AG09309 (cell line): ENCODE results near the gene LMF1.

ENCODE experiments used
- DNase-seq: peaks from one replicate; pipeline ENCODE4 v3.0.0-alpha.2; 2010; ENCODE audit warnings: low read depth
- H3K4me3 ChIP-seq: 2 replicates; pipeline ENCODE4 v1.5.1; 2011; ENCODE audit warnings: mild to moderate bottlenecking, low read depth, low read length, moderate library complexity; ENCODE audit not compliant: control insufficient read depth
- TF ChIP-seq, protein P1 (sequence below): IDR thresholded peaks from 2 replicates; pipeline ENCODE4 v1.5.1; 2011; ENCODE audit warnings: mild to moderate bottlenecking, low read depth, low read length, inconsistent platforms; ENCODE audit not compliant: insufficient read depth, control insufficient read depth; ENCODE audit errors: missing control alignments

The LMF1 gene

GRCh38 chr16:930511-930910, 40.3 kb downstream of the LMF1 start:
- no peak overlapping the region for H3K4me3 ChIP-seq
- TF ChIP-seq, protein P1, sequence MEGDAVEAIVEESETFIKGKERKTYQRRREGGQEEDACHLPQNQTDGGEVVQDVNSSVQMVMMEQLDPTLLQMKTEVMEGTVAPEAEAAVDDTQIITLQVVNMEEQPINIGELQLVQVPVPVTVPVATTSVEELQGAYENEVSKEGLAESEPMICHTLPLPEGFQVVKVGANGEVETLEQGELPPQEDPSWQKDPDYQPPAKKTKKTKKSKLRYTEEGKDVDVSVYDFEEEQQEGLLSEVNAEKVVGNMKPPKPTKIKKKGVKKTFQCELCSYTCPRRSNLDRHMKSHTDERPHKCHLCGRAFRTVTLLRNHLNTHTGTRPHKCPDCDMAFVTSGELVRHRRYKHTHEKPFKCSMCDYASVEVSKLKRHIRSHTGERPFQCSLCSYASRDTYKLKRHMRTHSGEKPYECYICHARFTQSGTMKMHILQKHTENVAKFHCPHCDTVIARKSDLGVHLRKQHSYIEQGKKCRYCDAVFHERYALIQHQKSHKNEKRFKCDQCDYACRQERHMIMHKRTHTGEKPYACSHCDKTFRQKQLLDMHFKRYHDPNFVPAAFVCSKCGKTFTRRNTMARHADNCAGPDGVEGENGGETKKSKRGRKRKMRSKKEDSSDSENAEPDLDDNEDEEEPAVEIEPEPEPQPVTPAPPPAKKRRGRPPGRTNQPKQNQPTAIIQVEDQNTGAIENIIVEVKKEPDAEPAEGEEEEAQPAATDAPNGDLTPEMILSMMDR = no peak
- DNase-seq = no peak

GRCh38 chr16:930076-930475, 40.7 kb downstream of the LMF1 start:
- DNase-seq = no peak
- no peak overlapping the region for H3K4me3 ChIP-seq
- TF ChIP-seq, protein P1 = no peak

GRCh38 chr16:929227-930073, 41.3 kb downstream of the LMF1 start:
- TF ChIP-seq, protein P1 = no peak
- DNase-seq = no peak
- H3K4me3 ChIP-seq = no peak overlapping the region

- TF ChIP-seq, protein P1 = no peak
- no peak overlapping the region for H3K4me3 ChIP-seq
- DNase-seq = no peak
Observed at GRCh38 chr16:928526-928925, 42.3 kb downstream of the LMF1 start.

DNA sequence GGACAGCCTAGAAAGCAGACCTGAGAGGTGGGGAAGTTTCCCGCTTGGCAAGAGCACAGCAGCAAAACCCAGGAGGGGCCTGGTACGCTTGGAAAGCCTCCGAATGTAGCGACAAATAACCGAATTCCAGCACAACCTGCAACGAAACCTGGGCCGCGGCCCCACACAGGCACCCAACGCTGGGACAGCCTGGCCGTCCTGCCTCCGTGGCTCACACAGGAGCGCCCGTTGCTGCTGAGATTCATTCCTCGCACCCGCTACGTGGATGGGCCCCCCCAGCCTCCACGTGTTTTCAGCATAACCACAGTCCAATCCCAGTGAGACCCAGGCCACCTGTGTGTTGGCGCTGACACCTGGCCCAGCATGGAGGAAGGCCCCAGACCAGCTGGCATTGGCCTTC, 42.9 kb downstream of the LMF1 start:
- TF ChIP-seq, protein P1 = no peak
- H3K4me3 ChIP-seq = no peak overlapping the region

DNA sequence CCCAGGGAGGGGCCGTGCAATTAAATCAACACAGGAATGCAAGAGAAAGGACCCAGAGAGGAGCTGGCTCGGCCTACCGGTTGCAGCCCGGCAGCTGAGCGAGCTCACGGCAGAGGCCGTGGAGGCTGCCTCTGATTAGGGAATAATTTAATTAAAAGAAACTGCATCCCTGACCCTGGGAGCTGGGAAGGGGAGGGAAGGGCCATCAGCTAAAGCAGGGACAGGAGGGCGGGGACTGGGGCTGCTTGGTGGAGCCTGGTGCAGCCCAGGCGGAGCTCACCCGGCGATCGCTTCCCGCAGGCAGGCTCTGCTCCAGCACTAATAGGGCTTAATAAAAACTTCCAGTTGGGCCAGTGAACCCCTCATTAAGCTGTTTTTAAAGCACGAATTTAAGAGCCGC, 43.4 kb downstream of the LMF1 start:
- no peak for DNase-seq
- H3K4me3 ChIP-seq = no peak overlapping the region
- TF ChIP-seq, protein P1 = no peak

More for the DNA sequence above, 42.9 kb downstream of the LMF1 start:
- no peak for DNase-seq
